Measurements from ENCODE around the gene FARS2.

The FARS2 gene

GRCh38 chr6:5763407-5763806 is 502.1 kb downstream of the FARS2 start:
- TF ChIP-seq CTCF (IDR thresholded peaks at IDR 0.05; ENCODE audit: low read depth, low read length), result no peak
- no peak overlapping the region for H3K4me3 ChIP-seq (ENCODE audit: low read depth, low read length)

DNA sequence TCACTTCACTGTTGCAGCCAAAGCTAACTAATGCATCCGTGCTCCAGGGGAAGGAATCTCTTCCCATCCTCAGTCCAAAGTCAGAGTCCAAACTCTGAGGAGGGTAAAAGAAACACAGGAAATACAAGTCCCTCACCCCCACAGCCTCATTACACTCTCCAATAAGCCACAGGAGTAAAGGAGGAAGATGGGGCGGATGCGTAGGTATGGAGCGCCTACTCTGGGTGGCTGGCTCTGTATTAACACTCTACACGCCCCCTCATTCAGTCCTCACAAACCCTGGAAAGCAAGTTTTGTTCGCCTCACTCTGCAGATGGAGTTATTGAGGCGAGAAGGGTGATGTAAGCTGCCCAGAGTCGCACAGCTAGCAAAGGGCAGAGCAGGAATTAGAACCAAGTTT is 502.6 kb downstream of the FARS2 start:
- TF ChIP-seq CTCF (IDR thresholded peaks at IDR 0.05; ENCODE audit: low read depth, low read length), result no peak
- H3K4me3 ChIP-seq (ENCODE audit: low read depth, low read length), result no peak overlapping the region

GRCh38 chr6:5764401-5764955 is 503.2 kb downstream of the FARS2 start:
- TF ChIP-seq CTCF (IDR thresholded peaks at IDR 0.05; ENCODE audit: low read depth, low read length), result no peak
- no peak overlapping the region for H3K4me3 ChIP-seq (ENCODE audit: low read depth, low read length)

GRCh38 chr6:5765141-5765760 is 503.9 kb downstream of the FARS2 start:
- H3K4me3 ChIP-seq (ENCODE audit: low read depth, low read length), result no peak overlapping the region
- TF ChIP-seq CTCF (IDR thresholded peaks at IDR 0.05; ENCODE audit: low read depth, low read length), result no peak

DNA sequence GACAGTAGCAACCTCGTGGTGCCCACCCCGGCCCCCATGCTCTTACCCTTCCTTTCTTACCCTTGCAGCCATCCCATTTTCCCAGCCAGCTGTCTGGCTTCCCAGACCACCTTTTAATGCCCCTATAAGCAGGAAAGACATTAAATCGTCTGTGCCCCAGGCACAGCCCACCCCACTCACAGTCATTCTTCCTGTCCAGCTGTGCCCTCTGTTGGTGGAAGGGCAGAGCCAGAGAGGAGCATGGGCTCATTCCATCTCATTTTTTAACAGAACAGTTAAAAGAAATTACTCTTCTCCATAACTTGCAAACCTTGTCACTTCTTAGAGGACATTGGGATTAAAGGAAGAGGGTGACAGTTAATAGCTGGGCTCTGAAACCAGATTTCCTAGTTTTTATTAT is 504.9 kb downstream of the FARS2 start:
- TF ChIP-seq CTCF (IDR thresholded peaks at IDR 0.05; ENCODE audit: low read depth, low read length), result peak; percentile 46
- no peak overlapping the region for H3K4me3 ChIP-seq (ENCODE audit: low read depth, low read length)

- H3K4me3 ChIP-seq (ENCODE audit: low read depth, low read length), result no peak overlapping the region
- no peak for TF ChIP-seq CTCF (IDR thresholded peaks at IDR 0.05; ENCODE audit: low read depth, low read length)
Observed at GRCh38 chr6:5767471-5767870, 506.2 kb downstream of the FARS2 start.

DNA sequence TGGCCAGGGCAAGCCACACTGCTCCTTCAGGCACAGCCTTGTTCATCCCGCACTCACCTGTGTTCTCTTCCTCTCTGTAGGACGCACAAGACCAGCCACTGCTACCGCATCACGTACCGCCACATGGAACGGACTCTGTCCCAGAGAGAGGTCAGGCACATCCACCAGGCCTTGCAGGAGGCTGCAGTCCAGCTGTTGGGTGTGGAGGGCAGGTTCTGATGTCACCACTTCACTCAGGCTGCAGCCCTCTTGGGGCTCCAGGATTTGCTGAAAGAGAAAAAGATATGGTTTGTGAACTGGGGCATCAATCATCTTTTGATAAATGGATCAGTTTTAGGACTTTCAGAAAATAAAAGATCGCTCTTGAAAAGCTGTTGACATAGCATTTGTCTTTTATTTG is 509.9 kb downstream of the FARS2 start:
- TF ChIP-seq CTCF (IDR thresholded peaks at IDR 0.05; ENCODE audit: low read depth, low read length), result no peak
- no peak overlapping the region for H3K4me3 ChIP-seq (ENCODE audit: low read depth, low read length)

Measured in WI38 (cell line).